Esophagus squamous epithelium (tissue), 5 donors: ENCODE data around the gene DAPK1. TPM values are rescaled to one million over a fixed set of nuclear protein-coding genes. Genes with fewer than 3 reads are reported as not detected.

Experiments
- DNase-seq: peaks from one replicate; lab custom pipeline; 2025; lab: John Stamatoyannopoulos, UW
- H3K27ac ChIP-seq, 4 donors: fragments of 200-600 bp; sonication (generic); one replicate each; pipeline ENCODE4 v1.5.1; 2016 to 2019; ENCODE audit warnings: mild to moderate bottlenecking in 1 of 4
- H3K27me3 ChIP-seq, 4 donors: fragments of 200-600 bp; sonication (generic); 1 replicate in 3 of 4; 2 replicates in 1 of 4; pipeline versions ENCODE4 v1.5.1 to v1.6.0; 2017 to 2021; ENCODE audit warnings: antibody characterized with exemption in 1 of 4
- H3K36me3 ChIP-seq, 3 donors: fragments of 200-600 bp; sonication (generic); one replicate each; pipeline ENCODE4 v1.5.1; 2016 to 2019
- H3K4me1 ChIP-seq, 3 donors: fragments of 200-600 bp; sonication (generic); one replicate each; pipeline ENCODE4 v1.5.1; 2017 to 2019
- H3K4me3 ChIP-seq, 4 donors: fragments of 200-600 bp; sonication (generic); 1 replicate in 3 of 4; 2 replicates in 1 of 4; pipeline ENCODE4 v1.5.1; 2016 to 2019; ENCODE audit warnings: mild to moderate bottlenecking in 2 of 4, moderate library complexity in 1 of 4
- H3K9me3 ChIP-seq, 3 donors: fragments of 200-600 bp; sonication (generic); one replicate each; pipeline ENCODE4 v1.5.1; 2016 to 2019
- CTCF ChIP-seq, 6 experiments: fragments of 450-650 bp in 4 of 6; fragments of 200-600 bp in 2 of 6; sonication (generic) in 2 of 6; IDR thresholded peaks; one replicate each; pipeline ENCODE4 v1.5.1; 2016 to 2019; ENCODE audit warnings: antibody characterized with exemption in 6 of 6, mild to moderate bottlenecking in 4 of 6, moderate library complexity in 4 of 6
- POLR2A ChIP-seq, 4 donors: fragments of 450-650 bp; IDR thresholded peaks; one replicate each; pipeline ENCODE4 v1.6.1; 2017; ENCODE audit warnings: antibody characterized with exemption in 4 of 4, mild to moderate bottlenecking in 4 of 4, moderate library complexity in 3 of 4
- WGBS, 2 donors: methylation state at CpG; one replicate each; pipeline ENCODE4 v1.1.5; 2018; 5-methylcytosine and 5-hydroxymethylcytosine counted together
- intact Hi-C: fragments of 100-400 bp; cut with DNase I; formaldehyde crosslinking; loops from one replicate; pipeline ENCODE4 v1.15.0; 2022
- total RNA-seq, 4 donors: library from RNA; depleted of rRNA; stranded (reverse); fragments of >200 nt; gene quantifications; one replicate each; pipeline ENCODE4 v1.1.0, GENCODE V29; 2016
- donor health status: DM: yes; HTN: yes; CAD: no.

The DAPK1 gene
- total RNA-seq, 4 donors from 2014 or later: 2.2 to 14.5 (median 5.5) TPM

DNA sequence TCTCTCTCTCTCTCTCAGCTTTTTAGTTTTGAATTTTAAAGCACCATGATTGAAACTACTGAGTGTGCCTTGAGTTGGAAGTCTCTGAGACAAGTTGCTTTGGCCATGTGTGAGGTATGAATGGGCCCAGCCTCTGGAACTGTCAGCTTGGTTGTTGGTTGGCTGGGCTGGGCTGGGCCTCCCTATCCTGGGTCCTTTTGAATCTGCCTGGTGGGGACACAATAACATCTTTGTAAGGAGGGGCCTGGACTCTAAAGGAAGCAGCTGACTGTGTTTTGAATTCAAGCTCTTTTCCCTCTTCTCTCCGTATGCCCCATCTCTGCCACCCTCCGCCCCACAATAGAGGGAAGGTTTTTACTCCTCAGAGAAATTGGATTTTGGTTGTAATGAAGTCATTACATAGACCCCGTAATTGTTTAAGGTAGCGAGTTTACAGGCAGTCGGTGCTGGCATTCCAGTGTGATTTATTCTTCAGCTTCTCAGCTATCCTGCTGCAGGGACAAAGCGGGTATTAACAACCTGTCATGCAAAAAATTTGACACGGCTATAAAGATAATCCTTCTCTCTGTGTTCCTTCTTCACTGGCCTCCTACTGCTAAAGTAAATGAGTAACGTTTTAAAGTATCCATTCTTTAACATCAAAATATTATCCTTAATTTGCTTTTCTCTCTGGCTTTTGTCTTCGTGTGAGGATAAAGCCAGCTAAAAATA lies 105.4 kb downstream of the DAPK1 start:
- WGBS, 2 donors: 67 to 77% methylated on average over 9 of the region's 9 CpGs
- H3K4me3 ChIP-seq: no peak overlapping the region
- intact Hi-C loops: no loop called here
- H3K9me3 ChIP-seq: no peaks in the 10 kb centered on the region
- H3K4me1 ChIP-seq: peaks cover 0 to 12% (median 6%) of the 10 kb centered on the region in 3 donors
- no peak for DNase-seq
- H3K36me3 ChIP-seq: no peaks in the 10 kb centered on the region
- TF ChIP-seq POLR2A (IDR thresholded peaks at IDR 0.05): no peak
- no peak for TF ChIP-seq CTCF (IDR thresholded peaks at IDR 0.05)
- no peak overlapping the region for H3K27ac ChIP-seq
- peaks cover 0 to 11% (median 0%) of the 10 kb centered on the region in 4 donors for H3K27me3 ChIP-seq

DNA sequence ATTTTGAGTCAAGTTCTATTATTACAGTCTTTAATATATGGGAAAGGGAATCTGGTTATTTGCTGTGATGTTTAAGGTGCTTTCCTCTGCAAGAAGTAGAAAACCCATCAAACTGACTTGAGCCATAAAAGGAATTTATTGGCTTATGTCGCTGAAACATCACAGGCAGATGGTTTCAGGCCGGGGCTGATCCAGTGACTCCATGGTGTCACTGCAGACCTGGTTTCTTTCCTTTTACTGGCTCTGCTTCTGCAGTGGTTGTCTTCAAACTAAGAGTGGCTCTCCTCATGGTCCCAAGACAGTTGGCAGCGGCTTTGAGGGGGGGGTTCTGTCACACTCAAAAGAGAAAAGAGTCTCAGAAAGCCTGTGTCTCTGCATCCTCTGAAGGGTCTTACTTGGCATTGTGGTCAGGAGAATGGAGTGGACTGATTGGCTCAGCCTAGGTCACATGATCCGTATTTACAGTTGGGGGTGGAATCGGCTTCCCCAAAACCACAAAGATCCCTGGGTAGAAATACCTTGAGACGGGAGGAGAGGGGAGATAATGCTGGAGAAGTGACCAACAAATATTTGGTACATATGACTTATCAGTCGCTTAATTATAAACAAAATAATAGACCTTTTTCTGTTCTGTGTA lies 106.3 kb downstream of the DAPK1 start:
- Histone ChIP-seq H3K27me3 (peaks cover 0 to 11% (median 0%) of the 10 kb centered on the region in 4 donors), H3K4me3 (no peak overlapping the region), H3K9me3 (no peaks in the 10 kb centered on the region), H3K36me3 (no peaks in the 10 kb centered on the region), H3K27ac (no peak overlapping the region), H3K4me1 (peaks cover 0 to 12% (median 6%) of the 10 kb centered on the region in 3 donors)
- intact Hi-C loops: no loop called here
- no peak for DNase-seq
- TF ChIP-seq CTCF (IDR thresholded peaks at IDR 0.05) (no peak), POLR2A (IDR thresholded peaks at IDR 0.05) (no peak)
- 70 to 75% methylated on average over 7 of the region's 7 CpGs for WGBS, 2 donors

GRCh38 chr9:87604886-87605588 lies 107.4 kb downstream of the DAPK1 start:
- intact Hi-C loops: no loop called here
- Histone ChIP-seq H3K36me3 (no peaks in the 10 kb centered on the region), H3K4me3 (no peak overlapping the region), H3K4me1 (peaks cover 0 to 12% (median 6%) of the 10 kb centered on the region in 3 donors), H3K27ac (no peak overlapping the region), H3K27me3 (peaks cover 0 to 10% (median 0%) of the 10 kb centered on the region in 4 donors), H3K9me3 (no peaks in the 10 kb centered on the region)
- WGBS, 2 donors: 89 to 91% methylated on average over 22 to 23 of the region's 23 CpGs
- DNase-seq: no peak
- no peak for TF ChIP-seq POLR2A (IDR thresholded peaks at IDR 0.05)
- TF ChIP-seq CTCF (IDR thresholded peaks at IDR 0.05): no peak

DNA sequence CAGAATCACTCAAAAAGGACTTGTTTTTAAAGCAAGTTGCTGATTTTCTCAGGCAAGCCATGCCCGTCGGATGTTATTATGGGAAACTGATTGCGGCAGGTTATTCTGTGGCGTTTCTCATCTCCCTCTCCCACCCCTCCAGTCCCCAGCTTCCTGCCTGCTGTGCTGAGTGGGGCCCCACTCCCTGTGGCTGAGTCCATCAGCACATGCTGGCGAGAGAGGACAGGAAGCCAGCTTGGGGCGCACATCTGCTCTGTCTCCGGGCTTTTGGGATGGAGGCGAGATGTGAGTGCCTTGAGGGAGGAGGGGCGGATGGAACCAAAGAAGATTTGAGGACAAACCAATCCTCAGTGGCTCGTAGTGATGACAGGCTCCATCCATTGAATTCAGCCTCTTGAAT lies 108.0 kb downstream of the DAPK1 start:
- H3K9me3 ChIP-seq: no peaks in the 10 kb centered on the region
- peaks cover 0 to 12% (median 4%) of the 10 kb centered on the region in 3 donors for H3K4me1 ChIP-seq
- peaks cover 0 to 5% (median 0%) of the 10 kb centered on the region in 4 donors for H3K27me3 ChIP-seq
- H3K4me3 ChIP-seq: no peak overlapping the region
- no peak for DNase-seq
- TF ChIP-seq CTCF (IDR thresholded peaks at IDR 0.05) (no peak), POLR2A (IDR thresholded peaks at IDR 0.05) (no peak)
- 63 to 75% methylated on average over 7 to 10 of the region's 10 CpGs for WGBS, 2 donors
- intact Hi-C loops: no loop called here
- H3K36me3 ChIP-seq: no peaks in the 10 kb centered on the region
- H3K27ac ChIP-seq: no peak overlapping the region
